Fibroblast of lung (primary cell): ENCODE measurements around the gene SERPINE2. TPM values are rescaled to one million over a fixed set of nuclear protein-coding genes. Genes with fewer than 3 reads are reported as not detected.

ENCODE experiments used
- DNase-seq, 2 donors: peaks; one replicate each; pipeline versions ENCODE4 v3.0.0 to v3.0.0-alpha.2; 2010; ENCODE audit warnings: low read depth in 2 of 2
- H2AFZ ChIP-seq: 2 replicates; pipeline ENCODE4 v1.5.1; 2012; ENCODE audit warnings: low read length, control low read depth, inconsistent platforms
- H3K27ac ChIP-seq: 2 replicates; pipeline ENCODE4 v1.5.1; 2011; ENCODE audit warnings: low read length, control low read depth; ENCODE audit not compliant: insufficient read depth
- H3K27me3 ChIP-seq: 2 replicates; pipeline ENCODE4 v1.5.1; 2011; ENCODE audit warnings: mild to moderate bottlenecking, low read length; ENCODE audit not compliant: control insufficient read depth, insufficient read depth
- H3K36me3 ChIP-seq: 2 replicates; pipeline ENCODE4 v1.5.1; 2011; ENCODE audit warnings: low read length; ENCODE audit not compliant: control insufficient read depth, insufficient read depth
- H3K4me1 ChIP-seq: 2 replicates; pipeline ENCODE4 v1.5.1; 2011; ENCODE audit warnings: low read length; ENCODE audit not compliant: control insufficient read depth, insufficient read depth; ENCODE audit errors: extremely low read depth
- H3K4me2 ChIP-seq: 2 replicates; pipeline ENCODE4 v1.5.1; 2011; ENCODE audit warnings: low read length, control low read depth; ENCODE audit not compliant: insufficient read depth; ENCODE audit errors: extremely low read depth
- H3K4me3 ChIP-seq, 4 experiments: fragments of 200-600 bp in 1 of 4; sonication (generic) in 1 of 4; replicated peaks in 1 of 4; 2 replicates each; pipeline ENCODE4 v1.5.1; 2011 to 2016; ENCODE audit warnings: low read length in 4 of 4, low read depth in 3 of 4, mild to moderate bottlenecking in 3 of 4, control low read depth in 2 of 4, inconsistent platforms in 1 of 4, mixed read lengths in 1 of 4; ENCODE audit not compliant: insufficient read depth in 1 of 4; ENCODE audit errors: control extremely low read depth in 1 of 4
- H3K79me2 ChIP-seq: 2 replicates; pipeline ENCODE4 v1.5.1; 2012; ENCODE audit warnings: mild to moderate bottlenecking, low read length, inconsistent platforms; ENCODE audit not compliant: control insufficient read depth, insufficient read depth
- H3K9ac ChIP-seq: 2 replicates; pipeline ENCODE4 v1.5.1; 2011; ENCODE audit warnings: mild to moderate bottlenecking, low read length, control low read depth; ENCODE audit not compliant: insufficient read depth
- H3K9me3 ChIP-seq: 2 replicates; pipeline ENCODE4 v1.5.1; 2012; ENCODE audit warnings: low read depth, low read length; ENCODE audit not compliant: control insufficient read depth, insufficient read depth
- H4K20me1 ChIP-seq: 2 replicates; pipeline ENCODE4 v1.5.1; 2011; ENCODE audit warnings: low read length; ENCODE audit not compliant: control insufficient read depth, insufficient read depth; ENCODE audit errors: extremely low read depth
- EZH2 ChIP-seq: IDR thresholded peaks from 2 replicates; pipeline ENCODE4 v1.5.1; 2012; ENCODE audit warnings: low read length, control low read depth, mild to moderate bottlenecking; ENCODE audit errors: missing control alignments
- polyA plus RNA-seq, 2 donors: library from polyadenylated mRNA; depleted of rRNA in 1 of 2; stranded (reverse) in 1 of 2; unstranded in 1 of 2; fragments of >200 nt; gene quantifications; 2 replicates each; pipeline ENCODE4 v1.2.1, GENCODE V29; 2011 to 2012; ENCODE audit warnings: missing spikeins in 1 of 2
- total RNA-seq: library from RNA; depleted of rRNA; stranded (reverse); fragments of >200 nt; gene quantifications from 2 replicates; pipeline ENCODE4 v1.2.1, GENCODE V29; 2014
- TF ChIP-seq, protein P1 (sequence below), 2 donors: IDR thresholded peaks in 1 of 2; conservative IDR thresholded peaks in 1 of 2; 1 replicate in 1 of 2; 2 replicates in 1 of 2; pipeline ENCODE4 v1.5.1; 2011 to 2012; ENCODE audit warnings: low read length in 2 of 2, control low read depth in 1 of 2, inconsistent platforms in 1 of 2, low read depth in 1 of 2, mild to moderate bottlenecking in 1 of 2

Gene SERPINE2
- total and polyA plus RNA-seq, 2 donors (not counting 1 experiment from before 2014, with no cell fraction given), result 77.9 to 149 TPM

DNA sequence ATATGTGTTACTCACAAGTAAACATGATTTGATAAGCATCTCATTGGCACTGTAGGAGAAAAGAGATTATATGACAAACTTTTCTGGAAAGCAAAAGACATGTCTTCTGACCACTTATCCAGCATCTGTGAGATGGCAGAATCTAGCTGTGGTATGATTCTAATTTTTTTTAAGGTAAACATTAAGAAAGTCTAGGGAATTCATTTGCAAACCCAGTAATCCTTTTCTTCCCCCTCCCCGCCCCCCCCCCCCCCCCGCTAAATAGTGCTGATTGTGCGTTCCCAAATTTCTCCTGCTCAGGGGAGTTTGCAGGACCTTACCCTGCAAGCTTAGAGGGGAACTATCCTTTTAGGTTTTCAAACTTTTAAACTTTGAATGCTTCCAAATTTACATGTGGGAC lies 69.8 kb downstream of the SERPINE2 start:
- Histone ChIP-seq H3K9ac (no peak overlapping the region), H3K27me3 (no peaks in the 10 kb centered on the region), H3K4me1 (no peaks in the 10 kb centered on the region), H3K4me3 (no peak overlapping the region), H3K36me3 (peaks cover 2% of the 10 kb centered on the region), H3K79me2 (no peaks in the 10 kb centered on the region), H3K27ac (no peak overlapping the region), H2AFZ (no peak overlapping the region), H3K4me2 (no peak overlapping the region), H4K20me1 (no peaks in the 10 kb centered on the region), H3K9me3 (no peaks in the 10 kb centered on the region)
- no peak for DNase-seq
- TF ChIP-seq EZH2, result no peak

DNA sequence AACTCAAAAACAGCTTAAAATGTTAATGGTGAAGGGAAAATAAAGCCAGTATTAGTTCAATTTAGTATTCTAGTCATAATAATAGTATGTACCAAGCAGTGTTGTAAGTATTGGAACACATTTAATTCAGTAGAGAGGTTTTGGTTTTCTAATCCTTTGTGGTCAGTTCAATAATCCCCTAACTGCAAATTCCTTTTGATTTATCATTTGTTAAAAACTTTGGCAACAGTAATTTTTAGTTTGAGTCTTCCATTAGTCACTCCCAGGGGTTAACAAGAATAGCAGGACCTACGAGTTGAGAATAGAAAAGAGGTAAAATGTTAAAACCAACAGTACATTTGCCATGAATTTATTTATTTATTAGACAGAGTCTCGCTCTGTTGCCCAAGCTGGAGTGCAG lies 71.1 kb downstream of the SERPINE2 start:
- no peaks in the 10 kb centered on the region for H4K20me1 ChIP-seq
- H2AFZ ChIP-seq, result no peak overlapping the region
- H3K9me3 ChIP-seq, result no peaks in the 10 kb centered on the region
- no peak overlapping the region for H3K4me3 ChIP-seq
- peak in 1 of 2 donors; percentile 79 for DNase-seq
- TF ChIP-seq, protein P1, sequence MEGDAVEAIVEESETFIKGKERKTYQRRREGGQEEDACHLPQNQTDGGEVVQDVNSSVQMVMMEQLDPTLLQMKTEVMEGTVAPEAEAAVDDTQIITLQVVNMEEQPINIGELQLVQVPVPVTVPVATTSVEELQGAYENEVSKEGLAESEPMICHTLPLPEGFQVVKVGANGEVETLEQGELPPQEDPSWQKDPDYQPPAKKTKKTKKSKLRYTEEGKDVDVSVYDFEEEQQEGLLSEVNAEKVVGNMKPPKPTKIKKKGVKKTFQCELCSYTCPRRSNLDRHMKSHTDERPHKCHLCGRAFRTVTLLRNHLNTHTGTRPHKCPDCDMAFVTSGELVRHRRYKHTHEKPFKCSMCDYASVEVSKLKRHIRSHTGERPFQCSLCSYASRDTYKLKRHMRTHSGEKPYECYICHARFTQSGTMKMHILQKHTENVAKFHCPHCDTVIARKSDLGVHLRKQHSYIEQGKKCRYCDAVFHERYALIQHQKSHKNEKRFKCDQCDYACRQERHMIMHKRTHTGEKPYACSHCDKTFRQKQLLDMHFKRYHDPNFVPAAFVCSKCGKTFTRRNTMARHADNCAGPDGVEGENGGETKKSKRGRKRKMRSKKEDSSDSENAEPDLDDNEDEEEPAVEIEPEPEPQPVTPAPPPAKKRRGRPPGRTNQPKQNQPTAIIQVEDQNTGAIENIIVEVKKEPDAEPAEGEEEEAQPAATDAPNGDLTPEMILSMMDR (conservative IDR thresholded peaks at IDR 0.05 in 1 of 2, IDR thresholded peaks at IDR 0.05 in 1 of 2; ENCODE audit: low read depth in 1 of 2, low read length in 2 of 2), result no peak
- TF ChIP-seq EZH2, result no peak
- no peak overlapping the region for H3K9ac ChIP-seq
- H3K4me1 ChIP-seq, result no peaks in the 10 kb centered on the region
- no peaks in the 10 kb centered on the region for H3K27me3 ChIP-seq
- H3K4me2 ChIP-seq, result no peak overlapping the region
- H3K79me2 ChIP-seq, result peaks cover 2% of the 10 kb centered on the region
- H3K36me3 ChIP-seq, result peaks cover 2% of the 10 kb centered on the region
- H3K27ac ChIP-seq, result no peak overlapping the region

DNA sequence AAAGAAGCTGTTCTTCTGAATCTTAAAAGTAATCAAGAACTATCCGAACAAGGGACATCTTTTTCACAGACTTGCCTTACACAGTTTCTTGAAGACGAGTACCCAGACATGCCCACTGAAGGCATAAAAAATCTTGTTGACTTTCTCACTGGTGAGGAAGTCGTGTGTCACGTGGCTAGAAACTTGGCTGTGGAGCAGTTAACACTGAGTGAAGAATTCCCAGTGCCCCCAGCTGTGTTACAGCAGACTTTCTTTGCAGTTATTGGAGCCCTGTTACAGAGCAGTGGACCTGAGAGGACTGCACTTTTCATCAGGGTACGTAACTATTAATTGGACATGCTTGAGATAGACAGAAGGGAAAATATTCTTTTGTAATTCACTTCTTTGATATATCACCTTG lies 79.4 kb downstream of the SERPINE2 start:
- DNase-seq, result peak; percentile 28 to 45

More for the DNA sequence above, 79.4 kb downstream of the SERPINE2 start:
- no peaks in the 10 kb centered on the region for H3K9me3 ChIP-seq
- H4K20me1 ChIP-seq, result no peaks in the 10 kb centered on the region
- TF ChIP-seq, protein P1 (conservative IDR thresholded peaks at IDR 0.05 in 1 of 2, IDR thresholded peaks at IDR 0.05 in 1 of 2; ENCODE audit: low read depth in 1 of 2, low read length in 2 of 2), result no peak
- TF ChIP-seq EZH2, result no peak
- peaks cover 4% of the 10 kb centered on the region for H3K36me3 ChIP-seq
- H3K9ac ChIP-seq, result no peak overlapping the region
- no peaks in the 10 kb centered on the region for H3K27me3 ChIP-seq
- H2AFZ ChIP-seq, result no peak overlapping the region
- H3K4me1 ChIP-seq, result peaks cover 5% of the 10 kb centered on the region
- H3K4me2 ChIP-seq, result peak overlapping the region; percentile 21
- no peak overlapping the region for H3K27ac ChIP-seq
- H3K79me2 ChIP-seq, result peaks cover 56% of the 10 kb centered on the region
- peak overlapping the region in 2 of 4 experiments; percentile 27 to 38 for H3K4me3 ChIP-seq
